Caco-2 (cell line): ENCODE measurements around the gene MAGI1. TPM values are rescaled to one million over a fixed set of nuclear protein-coding genes. Genes with fewer than 3 reads are reported as not detected.
A peak's percentile ranks its signal among the peaks of the same experiment; 100 is the strongest.

ENCODE experiments used
- BruUV-seq: library from RNA; stranded (reverse); fragments of 400-500 nt; replicated peaks from 2 replicates; lab custom pipeline; 2021; lab: Mats Ljungman, UMichigan
- CTCF ChIA-PET: fragments of 300-600 bp; sonication (Branson Sonifier 250); formaldehyde crosslinking; loops from one replicate; lab custom pipeline; 2022; ENCODE audit warnings: antibody characterized with exemption; lab: Charles Lee
- POLR2A ChIA-PET: fragments of 300-600 bp; sonication (Branson Sonifier 250); formaldehyde crosslinking; loops from one replicate; lab custom pipeline; 2022; ENCODE audit warnings: antibody characterized with exemption; lab: Charles Lee
- DNase-seq, 2 experiments: peaks; one replicate each; pipeline versions ENCODE4 v3.0.0 to v3.0.0-alpha.2; 2020 to 2022
- H3K27me3 ChIP-seq: replicated peaks from 2 replicates; pipeline ENCODE4 v1.6.0; 2011; ENCODE audit warnings: low read length; ENCODE audit not compliant: control insufficient read depth, insufficient read depth
- H3K36me3 ChIP-seq: 2 replicates; pipeline ENCODE4 v1.5.1; 2011; ENCODE audit warnings: low read length; ENCODE audit not compliant: control insufficient read depth, insufficient read depth
- H3K4me1 ChIP-seq: fragments of 250-450 bp; sonication (Bioruptor Pico); 2 replicates; pipeline ENCODE4 v1.5.1; 2020; ENCODE audit warnings: mild to moderate bottlenecking
- H3K4me3 ChIP-seq: 2 replicates; pipeline ENCODE4 v1.5.1; 2011; ENCODE audit warnings: low read depth, mild to moderate bottlenecking, control low read depth, low read length
- H3K9me3 ChIP-seq: fragments of 250-450 bp; sonication (Bioruptor Pico); 2 replicates; pipeline ENCODE4 v1.5.1; 2020; ENCODE audit warnings: mild to moderate bottlenecking, moderate library complexity
- H3K27ac Mint-ChIP-seq: one replicate; pipeline ENCODE4 v1.8.0; 2022; ENCODE audit warnings: mixed read lengths; ENCODE audit not compliant: unreplicated experiment
- H3K27me3 Mint-ChIP-seq: one replicate; pipeline ENCODE4 v1.8.0; 2022; ENCODE audit warnings: mixed read lengths; ENCODE audit not compliant: insufficient read depth, unreplicated experiment
- H3K36me3 Mint-ChIP-seq: one replicate; pipeline ENCODE4 v1.8.0; 2022; ENCODE audit warnings: mild to moderate bottlenecking, mixed read lengths; ENCODE audit not compliant: insufficient read depth, unreplicated experiment
- H3K4me1 Mint-ChIP-seq: one replicate; pipeline ENCODE4 v1.8.0; 2022; ENCODE audit warnings: low read depth, mixed read lengths; ENCODE audit not compliant: unreplicated experiment
- H3K4me3 Mint-ChIP-seq: one replicate; pipeline ENCODE4 v1.8.0; 2022; ENCODE audit warnings: mild to moderate bottlenecking, moderate library complexity, mixed read lengths; ENCODE audit not compliant: unreplicated experiment
- H3K9me3 Mint-ChIP-seq: one replicate; pipeline ENCODE4 v1.8.0; 2022; ENCODE audit warnings: mixed read lengths; ENCODE audit not compliant: unreplicated experiment
- intact Hi-C: fragments of 100-400 bp; cut with micrococcal nuclease; formaldehyde crosslinking; loops from one replicate; pipeline ENCODE4 v1.10.0; 2022; ENCODE audit not compliant: unreplicated experiment
- total RNA-seq: library from RNA; stranded (reverse); gene quantifications from 2 replicates; pipeline ENCODE4 v1.2.3, GENCODE V29; 2022
- TF ChIP-seq, protein P1 (sequence below), 2 experiments: fragments of 200-600 bp in 1 of 2; IDR thresholded peaks; 1 replicate in 1 of 2; 2 replicates in 1 of 2; pipeline versions ENCODE4 v1.5.1 to v1.8.0; 2011 to 2022; ENCODE audit warnings: antibody characterized with exemption in 1 of 2, control low read depth in 1 of 2, inconsistent platforms in 1 of 2, low read depth in 1 of 2, low read length in 1 of 2, mild to moderate bottlenecking in 1 of 2, moderate library complexity in 1 of 2; ENCODE audit not compliant: insufficient read depth in 1 of 2, severe bottlenecking in 1 of 2, unreplicated experiment in 1 of 2

The MAGI1 gene
- total RNA-seq, 1 experiment from 2014 or later: 64.9 TPM

DNA sequence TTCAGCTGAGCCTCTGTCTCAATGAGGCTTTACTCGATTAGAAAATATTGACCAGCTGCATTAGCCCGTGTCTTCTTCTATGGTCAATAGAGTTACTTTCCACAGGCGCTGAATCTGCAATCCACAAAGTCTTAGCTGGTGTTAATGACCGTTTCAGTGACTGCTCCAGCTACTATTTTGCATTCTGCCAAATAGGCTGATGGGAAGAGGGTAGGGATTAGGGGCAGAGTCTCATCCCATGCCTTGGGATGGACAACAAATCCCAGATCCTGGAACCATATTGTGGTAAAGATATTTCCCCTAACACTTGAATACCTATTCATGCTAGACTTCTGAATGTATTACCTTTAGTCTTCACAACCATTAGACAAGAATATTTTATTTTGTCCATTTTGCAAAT lies 29.5 kb upstream of the MAGI1 start:
- Histone ChIP-seq H3K27me3 (no peaks in the 10 kb centered on the region), H3K36me3 (no peaks in the 10 kb centered on the region), H3K4me3 (peak overlapping the region; percentile 15), H3K9me3 (peaks cover 4% of the 10 kb centered on the region; the same call in 1 of the 2 replicates), H3K4me1 (peaks cover 2% of the 10 kb centered on the region; the same call in 1 of the 2 replicates)
- H3K9me3 Mint-ChIP-seq: peaks cover 10% of the 10 kb centered on the region
- no peak overlapping the region for H3K27ac Mint-ChIP-seq
- DNase-seq: no peak
- H3K4me3 Mint-ChIP-seq: peak overlapping the region; percentile 25
- no TSS peak for BruUV-seq
- intact Hi-C loops: no loop called here
- TF ChIP-seq, protein P1, sequence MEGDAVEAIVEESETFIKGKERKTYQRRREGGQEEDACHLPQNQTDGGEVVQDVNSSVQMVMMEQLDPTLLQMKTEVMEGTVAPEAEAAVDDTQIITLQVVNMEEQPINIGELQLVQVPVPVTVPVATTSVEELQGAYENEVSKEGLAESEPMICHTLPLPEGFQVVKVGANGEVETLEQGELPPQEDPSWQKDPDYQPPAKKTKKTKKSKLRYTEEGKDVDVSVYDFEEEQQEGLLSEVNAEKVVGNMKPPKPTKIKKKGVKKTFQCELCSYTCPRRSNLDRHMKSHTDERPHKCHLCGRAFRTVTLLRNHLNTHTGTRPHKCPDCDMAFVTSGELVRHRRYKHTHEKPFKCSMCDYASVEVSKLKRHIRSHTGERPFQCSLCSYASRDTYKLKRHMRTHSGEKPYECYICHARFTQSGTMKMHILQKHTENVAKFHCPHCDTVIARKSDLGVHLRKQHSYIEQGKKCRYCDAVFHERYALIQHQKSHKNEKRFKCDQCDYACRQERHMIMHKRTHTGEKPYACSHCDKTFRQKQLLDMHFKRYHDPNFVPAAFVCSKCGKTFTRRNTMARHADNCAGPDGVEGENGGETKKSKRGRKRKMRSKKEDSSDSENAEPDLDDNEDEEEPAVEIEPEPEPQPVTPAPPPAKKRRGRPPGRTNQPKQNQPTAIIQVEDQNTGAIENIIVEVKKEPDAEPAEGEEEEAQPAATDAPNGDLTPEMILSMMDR (IDR thresholded peaks at IDR 0.05; ENCODE audit: insufficient read depth in 1 of 2, low read depth in 1 of 2, low read length in 1 of 2, severe bottlenecking in 1 of 2, unreplicated experiment in 1 of 2): no peak
- H3K4me1 Mint-ChIP-seq: peaks cover 2% of the 10 kb centered on the region
- CTCF ChIA-PET: no interaction called here
- POLR2A ChIA-PET: no interaction called here
- no peaks in the 10 kb centered on the region for H3K36me3 Mint-ChIP-seq
- H3K27me3 Mint-ChIP-seq: no peaks in the 10 kb centered on the region

DNA sequence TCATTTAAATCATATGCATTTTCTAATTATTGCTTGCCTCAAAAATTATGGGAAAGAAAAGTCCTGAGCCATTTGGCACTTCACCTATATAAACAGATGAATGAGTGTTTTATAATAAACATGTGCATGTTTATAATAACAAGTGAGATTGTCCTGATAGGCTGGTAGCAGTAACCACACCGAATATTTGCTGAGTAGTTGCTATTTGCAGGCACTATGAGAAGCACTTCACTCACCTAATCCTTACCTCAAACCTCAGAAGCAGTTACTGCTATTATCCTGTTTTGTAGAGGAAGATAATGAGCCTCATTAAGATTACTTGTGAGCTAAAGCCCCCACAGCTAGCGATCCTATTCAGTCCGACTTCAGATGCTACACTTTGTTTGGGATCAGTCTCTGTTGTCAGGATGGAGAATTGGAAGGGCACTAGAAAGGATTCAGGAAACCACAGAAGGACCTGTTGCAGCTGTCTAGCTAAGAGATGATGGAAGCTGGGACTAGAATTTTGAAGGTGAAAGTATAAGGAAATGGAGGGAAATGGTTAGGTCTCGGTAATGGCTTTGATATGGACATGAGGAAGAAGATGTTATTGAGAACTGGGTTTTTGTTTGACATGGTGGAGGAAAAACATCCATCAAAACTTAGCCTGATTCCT lies 28.4 kb upstream of the MAGI1 start:
- no TSS peak for BruUV-seq
- intact Hi-C loops: no loop called here
- POLR2A ChIA-PET: no interaction called here

DNA sequence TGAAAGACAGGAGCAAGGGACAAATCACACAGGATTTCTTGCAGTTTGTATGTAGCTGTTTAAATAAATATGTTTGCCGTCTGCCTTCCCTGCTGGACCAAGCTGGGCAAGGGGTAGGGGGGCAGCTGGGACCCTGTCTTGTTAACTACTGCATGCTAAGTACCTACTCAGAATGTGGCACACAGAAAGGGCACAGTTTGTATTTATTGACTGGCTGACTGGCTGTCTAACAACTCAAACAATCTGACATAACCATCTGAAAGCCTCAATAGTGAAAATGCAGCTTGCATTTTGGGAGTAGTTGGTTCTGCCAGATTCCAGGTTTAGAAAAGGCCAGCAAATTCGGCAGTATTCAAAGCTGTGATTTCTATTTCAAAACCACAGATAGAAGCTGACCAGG lies 16.6 kb upstream of the MAGI1 start:
- Histone ChIP-seq H3K27me3 (no peaks in the 10 kb centered on the region), H3K4me1 (peaks cover 22% of the 10 kb centered on the region), H3K4me3 (no peak overlapping the region), H3K36me3 (no peaks in the 10 kb centered on the region), H3K9me3 (no peaks in the 10 kb centered on the region)
- intact Hi-C loops: no loop called here
- no TSS peak for BruUV-seq
- no peaks in the 10 kb centered on the region for H3K27me3 Mint-ChIP-seq
- peaks cover 14% of the 10 kb centered on the region for H3K9me3 Mint-ChIP-seq
- POLR2A ChIA-PET: no interaction called here
- peaks cover 22% of the 10 kb centered on the region for H3K4me1 Mint-ChIP-seq
- CTCF ChIA-PET: no interaction called here
- no peak overlapping the region for H3K27ac Mint-ChIP-seq
- no peak overlapping the region for H3K4me3 Mint-ChIP-seq
- TF ChIP-seq, protein P1 (IDR thresholded peaks at IDR 0.05; ENCODE audit: insufficient read depth in 1 of 2, low read depth in 1 of 2, low read length in 1 of 2, severe bottlenecking in 1 of 2, unreplicated experiment in 1 of 2): no peak
- no peaks in the 10 kb centered on the region for H3K36me3 Mint-ChIP-seq
- no peak for DNase-seq

More for the DNA sequence above, 28.4 kb upstream of the MAGI1 start:
- peaks cover 10% of the 10 kb centered on the region for H3K9me3 Mint-ChIP-seq
- CTCF ChIA-PET: no interaction called here
- H3K27me3 ChIP-seq: no peaks in the 10 kb centered on the region
- TF ChIP-seq, protein P1 (IDR thresholded peaks at IDR 0.05; ENCODE audit: insufficient read depth in 1 of 2, low read depth in 1 of 2, low read length in 1 of 2, severe bottlenecking in 1 of 2, unreplicated experiment in 1 of 2): no peak
- H3K4me1 Mint-ChIP-seq: no peaks in the 10 kb centered on the region
- no peaks in the 10 kb centered on the region for H3K27me3 Mint-ChIP-seq
- H3K4me3 ChIP-seq: no peak overlapping the region
- no peaks in the 10 kb centered on the region for H3K4me1 ChIP-seq
- H3K4me3 Mint-ChIP-seq: peak overlapping the region; percentile 25
- no peak for DNase-seq
- no peaks in the 10 kb centered on the region for H3K36me3 ChIP-seq
- H3K27ac Mint-ChIP-seq: no peak overlapping the region
- no peaks in the 10 kb centered on the region for H3K36me3 Mint-ChIP-seq
- peaks cover 4% of the 10 kb centered on the region; the same call in 1 of the 2 replicates for H3K9me3 ChIP-seq
